Fibroblast of pulmonary artery (primary cell): ENCODE data around the gene HNRNPF.

Source experiments
- DNase-seq: peaks from one replicate; pipeline ENCODE4 v3.0.0-alpha.2; 2010; ENCODE audit warnings: low read depth
- H3K4me3 ChIP-seq: replicated peaks from 2 replicates; pipeline ENCODE4 v1.5.1; 2011; ENCODE audit warnings: low read depth, mild to moderate bottlenecking, control low read depth, low read length, moderate library complexity
- CTCF ChIP-seq: IDR thresholded peaks from 2 replicates; pipeline ENCODE4 v1.5.1; 2011; ENCODE audit warnings: mild to moderate bottlenecking, control low read depth, low read length, inconsistent platforms; ENCODE audit errors: missing control alignments

HNRNPF gene

GRCh38 chr10:43401627-43402026, 7.4 kb downstream of the HNRNPF start:
- no peak for DNase-seq
- no peak overlapping the region for H3K4me3 ChIP-seq
- TF ChIP-seq CTCF = no peak

GRCh38 chr10:43399320-43400310, 9.4 kb downstream of the HNRNPF start:
- H3K4me3 ChIP-seq = no peak overlapping the region
- no peak for TF ChIP-seq CTCF
- DNase-seq = peak; percentile 56

GRCh38 chr10:43398939-43399319, 10.1 kb downstream of the HNRNPF start:
- DNase-seq = no peak

GRCh38 chr10:43396928-43397624, 11.9 kb downstream of the HNRNPF start:
- TF ChIP-seq CTCF = no peak
- peak overlapping the region; percentile 73 for H3K4me3 ChIP-seq
- peak; percentile 79 for DNase-seq

More at GRCh38 chr10:43398939-43399319, 10.1 kb downstream of the HNRNPF start:
- no peak for TF ChIP-seq CTCF
- H3K4me3 ChIP-seq = no peak overlapping the region

GRCh38 chr10:43396061-43396927, 12.7 kb downstream of the HNRNPF start:
- no peak for TF ChIP-seq CTCF
- H3K4me3 ChIP-seq = peak overlapping the region; percentile 73
- DNase-seq = peak; percentile 71

GRCh38 chr10:43395571-43396060, 13.4 kb downstream of the HNRNPF start:
- peak; percentile 17 for DNase-seq
- H3K4me3 ChIP-seq = peak overlapping the region; percentile 73
- no peak for TF ChIP-seq CTCF
